T-helper 9 cell (primary cell): ENCODE data around the gene SIL1.

Experiments used
- DNase-seq: peaks from one replicate; pipeline ENCODE4 v3.0.0-alpha.2; 2020

Gene SIL1

DNA sequence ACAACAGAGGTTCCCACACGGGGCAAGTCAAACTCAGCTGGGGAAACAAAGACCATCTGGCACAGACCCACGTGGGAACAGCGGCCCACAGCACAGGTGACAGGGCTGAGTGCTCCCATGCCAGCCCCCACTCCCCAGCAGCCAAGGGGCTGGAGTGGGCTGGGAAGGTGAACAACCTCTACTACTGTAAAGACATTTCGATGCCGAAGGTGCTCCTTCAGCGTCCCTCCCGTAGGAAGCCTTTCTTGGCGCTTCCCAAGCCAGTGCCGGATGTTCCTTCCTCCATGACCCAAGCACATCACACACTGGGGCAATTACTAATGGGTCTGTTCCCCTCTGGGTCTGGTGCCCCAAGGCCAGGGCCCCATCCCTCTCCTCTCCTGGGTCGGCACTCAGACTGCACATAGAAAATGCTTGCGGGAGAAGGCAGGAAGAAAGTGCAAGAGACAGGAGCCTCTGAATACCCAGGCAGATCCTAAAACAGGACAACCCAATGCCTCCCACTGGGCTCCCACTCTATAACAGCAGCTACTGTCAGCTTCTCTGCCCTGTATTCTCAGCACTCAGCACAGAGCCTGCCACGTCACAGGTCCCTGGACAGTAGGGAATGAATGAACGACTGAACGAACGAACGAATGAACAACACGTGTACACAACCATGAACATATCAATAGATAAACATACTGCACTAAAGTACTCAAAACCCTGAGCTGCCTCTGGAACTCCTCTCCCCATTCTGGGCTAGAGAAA lies 246.0 kb downstream of the SIL1 start:
- DNase-seq: no peak

DNA sequence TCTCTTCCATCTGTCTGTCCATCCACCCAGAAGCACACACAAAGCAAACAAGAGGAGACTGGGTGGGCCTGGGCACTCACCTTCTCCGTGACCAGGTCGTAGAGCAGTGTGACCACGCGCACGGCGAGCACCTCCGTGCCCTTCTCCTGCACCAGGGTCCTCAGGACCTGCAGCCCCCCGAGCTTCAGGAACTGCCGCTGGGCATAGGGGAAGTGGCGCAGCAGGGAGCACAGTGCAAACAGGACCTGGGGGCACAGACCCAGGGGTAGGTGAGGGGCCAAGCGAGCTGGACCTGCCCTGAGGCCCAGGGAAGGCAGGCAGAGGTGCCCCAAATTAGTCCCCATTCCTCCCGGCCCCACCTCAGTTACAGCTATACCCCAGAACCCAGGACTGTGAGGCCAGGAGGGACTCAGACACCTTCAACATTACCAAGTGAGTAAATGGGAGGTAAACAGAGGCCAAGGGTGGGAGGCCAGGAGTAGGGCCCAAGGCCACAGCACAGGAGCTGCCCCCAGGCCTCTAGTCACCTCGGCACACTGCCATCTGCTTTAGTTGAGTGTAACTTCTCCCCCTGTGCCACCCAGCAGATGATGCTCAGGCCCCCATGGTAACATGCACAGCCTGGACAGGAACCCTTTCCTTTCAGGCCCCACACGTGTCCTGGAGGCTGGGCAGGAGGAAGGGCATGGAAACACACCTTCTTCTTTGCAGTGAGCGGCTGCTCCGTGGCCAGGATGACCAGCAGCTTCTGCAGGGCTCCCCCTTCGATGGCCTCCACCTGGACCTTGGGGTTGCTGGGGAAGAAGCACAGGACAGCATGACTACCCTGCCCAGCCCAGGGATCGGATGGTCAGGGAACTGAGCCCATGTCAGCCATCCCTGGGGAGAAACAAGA lies 246.8 kb downstream of the SIL1 start:
- no peak for DNase-seq

DNA sequence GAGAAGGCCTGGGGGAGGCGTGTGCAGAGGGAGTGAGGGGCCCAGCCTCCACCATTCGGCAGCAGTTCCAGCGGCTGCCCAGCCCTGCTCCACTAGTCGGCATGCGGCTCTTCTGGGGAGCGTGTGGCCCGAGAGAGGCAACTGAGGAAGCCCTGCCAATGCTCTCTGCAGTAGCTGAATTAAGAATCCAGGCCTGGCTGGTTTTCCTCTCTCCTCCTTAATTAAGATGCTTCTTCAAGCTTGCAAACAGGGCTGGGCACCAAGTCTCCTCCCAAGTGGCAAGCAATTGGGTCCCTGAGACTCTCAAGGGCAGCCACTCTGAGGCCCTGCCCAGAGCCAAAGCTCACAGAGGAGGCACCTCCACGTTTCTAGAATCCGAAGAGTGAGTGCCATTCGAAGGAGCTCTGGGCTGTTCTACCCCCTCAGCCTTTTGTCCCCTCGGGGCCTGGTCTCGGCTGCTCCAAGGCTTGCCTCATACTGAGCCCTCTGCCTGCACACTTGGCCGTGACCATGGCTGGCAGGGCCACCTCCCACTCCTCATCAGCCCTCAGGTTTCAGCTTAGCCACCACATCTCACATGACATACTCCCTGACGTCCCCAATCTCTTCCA lies 247.6 kb downstream of the SIL1 start:
- DNase-seq: no peak

DNA sequence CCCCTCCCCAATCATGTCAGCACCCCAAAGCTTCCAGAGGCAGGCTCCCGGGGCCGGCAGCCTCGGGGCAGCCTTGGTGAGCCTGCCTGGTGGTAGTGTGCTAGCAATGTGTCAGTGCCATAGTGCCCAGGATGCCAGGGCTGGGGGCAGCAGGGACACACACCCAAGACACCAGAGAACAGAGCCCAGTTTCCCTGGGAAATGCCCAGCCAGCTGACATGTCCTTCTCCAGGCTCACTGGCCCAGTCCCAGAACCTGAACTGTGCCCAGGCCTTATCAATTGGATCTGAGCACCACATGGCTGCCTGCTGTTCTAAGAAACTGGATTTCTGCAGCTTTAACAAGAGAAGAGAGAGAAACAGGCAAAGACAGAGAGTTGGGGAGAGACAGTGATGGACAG lies 248.2 kb downstream of the SIL1 start:
- no peak for DNase-seq

DNA sequence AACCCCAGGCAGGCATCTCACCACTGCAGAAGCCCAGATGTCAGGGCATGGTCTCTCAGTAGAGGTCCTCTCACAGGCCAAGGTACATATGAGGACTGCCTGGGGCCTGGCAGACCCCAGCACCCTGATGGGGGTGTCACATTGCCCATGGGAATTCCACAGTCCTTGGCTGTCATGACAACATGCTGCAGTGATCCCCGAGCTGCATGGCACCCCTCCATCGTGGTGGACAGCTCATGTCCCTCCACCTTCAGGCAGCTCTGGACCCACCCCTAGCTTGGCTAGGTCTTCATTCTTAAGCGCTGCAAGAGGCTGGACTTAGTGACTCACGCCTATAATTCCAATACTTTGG lies 249.0 kb downstream of the SIL1 start:
- DNase-seq: no peak

DNA sequence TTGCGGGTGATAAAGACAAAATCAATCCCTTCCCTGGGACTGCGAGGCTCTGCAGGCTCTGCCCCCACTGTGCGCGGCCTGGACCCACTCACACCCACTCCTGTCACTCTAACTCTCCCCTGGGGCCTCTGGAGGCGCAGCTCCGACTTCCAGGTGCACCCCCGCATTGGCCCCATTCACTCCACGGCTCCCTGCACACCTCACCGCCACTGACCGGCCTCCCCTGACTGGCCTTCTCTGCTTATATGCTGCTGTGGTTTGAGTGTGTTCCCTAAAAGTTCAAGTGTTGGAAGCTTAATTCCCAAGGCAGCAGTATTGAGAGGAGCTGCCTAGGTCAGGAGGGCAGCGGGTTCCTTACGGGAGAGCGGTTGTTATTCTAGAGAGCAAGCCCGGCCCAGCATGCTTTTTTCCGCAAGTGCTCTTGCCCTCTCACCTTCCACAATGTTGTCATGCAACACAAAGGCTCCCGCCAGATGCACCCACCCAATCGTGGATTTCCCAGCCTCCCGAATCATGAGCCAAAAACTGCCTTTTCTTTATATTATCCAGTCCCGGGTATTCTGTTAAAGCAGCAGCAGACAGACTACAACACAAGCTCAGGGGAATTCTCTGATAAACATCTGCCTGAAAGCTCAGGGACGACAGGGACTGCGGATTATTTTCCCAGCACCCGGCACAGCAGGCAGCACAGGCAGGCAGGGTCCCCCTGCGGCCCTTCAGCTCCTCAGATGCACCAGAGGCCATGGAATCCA lies 249.5 kb downstream of the SIL1 start:
- DNase-seq: no peak

DNA sequence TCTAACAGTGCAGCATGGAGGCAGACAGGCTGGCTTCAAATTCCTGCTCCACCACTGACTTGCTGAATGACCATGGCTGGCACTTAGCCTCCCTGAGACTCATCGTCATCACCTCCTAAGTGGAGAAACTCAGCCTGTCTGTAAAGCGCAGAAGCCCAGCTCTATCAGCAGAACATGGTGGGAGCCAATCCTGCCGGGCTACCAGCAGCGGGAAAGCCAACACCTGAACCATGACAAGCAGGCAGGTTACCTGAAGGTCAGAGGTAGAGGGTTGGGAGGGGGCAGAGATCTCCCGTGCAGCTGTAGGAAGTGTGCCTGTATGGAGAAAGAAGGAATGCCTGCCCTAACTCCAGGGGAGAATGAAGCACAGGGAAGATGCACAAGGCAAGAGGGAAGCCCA lies 250.4 kb downstream of the SIL1 start:
- DNase-seq: no peak

DNA sequence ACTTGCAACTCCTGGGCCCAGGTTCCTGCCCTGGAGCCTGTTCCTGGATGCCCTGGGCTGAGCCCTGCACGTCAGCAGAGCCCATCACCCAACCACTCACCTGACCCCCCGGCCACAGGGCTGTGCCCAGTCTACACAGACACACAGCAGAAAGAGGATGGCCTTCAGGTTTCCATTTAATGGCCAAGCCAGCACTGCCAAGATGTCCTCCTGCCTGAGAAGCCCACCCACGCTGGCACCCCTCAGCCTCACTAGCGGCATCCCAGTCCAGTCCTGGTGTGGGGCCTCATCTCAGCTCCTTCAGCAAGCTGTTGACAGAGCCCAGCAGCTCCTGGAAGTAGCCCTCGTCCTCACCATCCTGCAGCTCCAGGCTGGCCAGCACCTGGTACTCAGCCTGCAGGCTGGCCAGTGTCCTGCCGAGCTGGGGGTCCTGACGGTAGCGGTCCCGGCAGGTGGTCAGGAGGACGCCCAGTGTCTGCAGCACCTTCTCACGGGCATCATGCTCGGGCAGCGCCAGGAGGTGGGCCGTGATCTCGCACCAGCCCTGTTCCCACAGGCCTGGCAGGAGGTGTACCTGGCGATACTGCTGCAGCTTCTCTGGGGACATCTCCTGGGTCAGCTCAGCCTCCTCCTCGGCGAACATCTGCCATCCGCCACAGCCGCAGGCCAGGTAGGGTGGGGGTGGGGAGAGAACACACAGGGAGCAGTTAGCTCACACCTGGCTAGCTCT lies 251.2 kb downstream of the SIL1 start:
- DNase-seq: no peak

DNA sequence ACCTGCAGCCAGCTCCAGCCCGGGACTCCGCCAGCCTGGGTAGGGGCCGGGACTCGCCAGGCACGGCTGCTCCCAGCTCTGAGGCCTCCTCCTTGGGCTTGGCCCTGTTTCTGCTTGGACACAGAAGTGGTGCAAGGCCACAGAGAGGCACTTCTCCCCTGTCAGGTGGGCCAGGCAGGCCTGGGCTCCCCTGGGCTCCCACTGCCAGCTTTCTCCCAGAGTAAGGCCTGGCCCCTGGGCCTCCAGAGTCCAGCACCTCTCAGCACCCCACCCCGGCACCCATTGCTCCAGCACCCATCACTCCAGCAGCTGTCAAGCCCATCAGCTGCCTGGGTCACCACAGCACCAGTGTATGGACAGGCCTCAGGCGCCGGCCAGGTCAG lies 251.9 kb downstream of the SIL1 start:
- DNase-seq: no peak

DNA sequence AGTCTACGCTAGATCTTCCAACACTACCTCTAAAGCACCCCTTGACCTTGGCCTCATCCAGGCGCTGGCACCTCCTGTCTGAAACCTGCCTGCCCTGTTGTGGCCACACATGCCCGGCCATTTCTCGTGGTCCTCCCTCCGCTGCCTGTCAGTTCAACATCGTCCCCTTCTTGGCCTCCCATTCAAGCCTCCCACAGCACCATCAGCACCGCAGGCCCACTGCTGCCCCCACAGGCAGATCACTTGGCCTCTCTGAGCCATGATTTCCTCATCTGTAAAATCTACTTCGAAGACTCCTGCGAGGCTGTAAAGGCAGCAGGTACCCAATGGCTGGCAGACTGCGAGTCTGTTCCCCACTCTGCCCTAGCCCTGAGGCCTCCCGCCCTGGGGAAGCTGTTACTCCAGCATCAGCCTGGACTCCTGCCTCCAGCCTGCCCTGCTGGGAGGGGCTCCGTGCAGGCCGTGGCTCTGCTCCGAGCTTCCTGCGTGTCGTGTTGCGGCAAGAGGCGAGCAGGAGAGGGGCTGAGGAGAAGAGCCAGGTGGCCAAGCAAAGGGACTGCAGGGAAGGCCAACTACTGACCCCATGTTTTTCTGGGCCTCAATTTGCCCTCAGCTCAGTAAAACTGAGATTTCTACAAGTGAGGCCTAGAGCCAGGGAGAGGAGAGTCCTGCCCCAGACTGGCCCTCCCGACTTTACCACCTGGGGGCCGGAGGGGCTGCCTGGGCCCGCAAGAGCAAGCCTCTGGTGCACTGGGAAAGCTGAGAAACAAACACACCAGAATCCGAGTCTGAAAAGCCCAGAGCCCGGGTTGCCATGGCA lies 252.5 kb downstream of the SIL1 start:
- no peak for DNase-seq

DNA sequence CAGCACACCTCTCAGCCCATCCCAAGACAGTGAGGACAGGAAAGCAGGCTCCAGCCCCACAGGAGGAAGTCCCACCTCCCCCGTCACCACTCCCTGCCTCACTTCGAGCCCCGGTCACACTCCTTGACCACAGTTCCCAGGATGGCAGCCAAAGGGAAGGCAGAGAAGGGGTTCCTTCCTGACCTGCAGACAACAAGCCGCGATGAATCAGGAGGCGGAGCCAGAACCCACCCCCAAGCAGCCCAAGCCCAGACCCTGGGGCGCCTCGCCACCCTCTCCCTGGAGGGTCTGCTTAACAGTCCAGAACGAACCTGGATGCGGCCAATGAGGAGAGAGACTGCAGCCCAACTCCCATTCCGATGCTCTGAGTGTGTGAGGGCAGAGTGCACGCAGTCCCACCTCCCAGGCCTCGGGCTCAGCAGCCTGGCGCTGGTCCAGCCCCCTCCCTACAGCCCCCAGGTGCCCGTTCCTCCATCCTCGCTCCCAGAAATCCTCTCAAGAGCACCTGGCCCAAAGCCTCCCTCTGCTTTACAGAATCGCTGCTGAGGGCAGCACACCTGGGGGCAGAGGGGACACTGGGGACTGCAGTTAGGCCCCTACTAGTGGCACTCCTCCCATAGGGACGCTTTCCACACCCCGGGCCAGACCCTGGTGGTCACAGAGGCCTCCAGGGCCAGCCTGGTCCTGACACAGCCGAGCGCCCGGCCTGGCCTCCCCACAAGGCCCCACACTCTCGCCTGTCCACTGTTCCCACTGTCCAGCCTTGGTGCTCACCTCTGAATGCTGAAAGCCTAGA lies 253.4 kb downstream of the SIL1 start:
- DNase-seq: no peak

DNA sequence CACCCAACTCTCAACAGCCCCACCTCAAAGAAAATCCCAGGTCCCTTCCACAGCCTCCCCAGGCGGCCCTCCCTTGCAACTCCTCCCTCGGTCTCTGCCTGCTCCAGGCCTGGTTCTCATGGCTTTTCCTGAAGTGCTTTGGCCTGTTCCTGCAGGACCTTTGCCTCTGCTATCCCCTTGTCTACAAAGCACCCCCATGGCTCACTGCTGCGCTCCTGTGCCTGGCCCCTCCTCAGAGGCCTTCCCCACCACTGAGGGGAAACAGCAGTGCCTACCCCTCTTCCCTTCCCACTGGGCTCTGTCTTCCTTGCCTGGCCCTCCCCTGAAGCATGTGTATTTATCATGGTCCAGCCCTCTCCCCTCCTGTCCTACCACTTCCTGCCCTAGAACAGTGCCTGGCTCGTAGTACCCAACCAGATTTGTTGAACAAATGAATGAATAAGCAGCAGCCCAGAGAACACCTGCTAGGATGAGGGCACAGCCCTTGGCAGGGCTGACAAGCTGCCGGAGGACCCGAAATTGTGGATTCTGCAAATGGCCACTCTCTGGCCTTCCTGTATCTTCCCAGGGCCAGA lies 254.5 kb downstream of the SIL1 start:
- no peak for DNase-seq

DNA sequence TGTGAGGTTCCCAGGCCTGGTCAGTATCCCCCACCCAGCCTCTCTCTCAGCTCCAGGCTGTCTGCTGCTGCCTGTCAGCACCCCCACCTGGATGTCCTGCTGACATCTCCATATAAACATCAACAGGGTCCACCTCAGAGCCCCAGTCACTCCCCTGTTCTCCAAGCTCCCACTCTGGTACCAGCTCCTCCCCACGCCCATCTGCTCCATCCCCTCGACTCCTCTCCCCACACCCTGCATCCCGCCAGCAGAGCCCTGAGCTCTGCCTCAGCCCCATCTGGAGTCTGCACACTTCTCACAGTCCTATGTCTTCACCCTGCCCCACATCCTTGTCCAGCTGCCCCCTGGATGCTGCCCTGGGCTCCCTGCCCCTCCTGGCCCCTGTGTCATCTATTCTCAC lies 255.3 kb downstream of the SIL1 start:
- DNase-seq: no peak

DNA sequence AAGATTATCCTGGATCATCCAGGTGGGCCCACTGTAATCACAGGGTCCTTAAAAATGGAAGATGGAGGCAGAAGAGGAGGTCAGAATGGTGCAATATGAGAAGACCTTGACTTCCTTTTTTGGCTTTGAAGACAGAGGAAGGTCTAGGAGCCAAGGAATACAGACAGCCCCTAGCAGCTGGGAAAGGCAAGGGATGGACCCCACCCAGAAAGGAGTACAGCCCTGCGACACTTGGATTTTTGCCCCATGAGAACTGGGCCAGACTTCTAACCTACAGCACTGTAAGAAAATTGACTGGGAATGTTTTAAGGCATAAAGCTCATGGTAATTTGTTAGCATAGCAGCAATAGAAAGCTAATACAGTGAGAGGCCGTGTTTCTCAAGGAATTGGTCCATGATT lies 256.1 kb downstream of the SIL1 start:
- no peak for DNase-seq

DNA sequence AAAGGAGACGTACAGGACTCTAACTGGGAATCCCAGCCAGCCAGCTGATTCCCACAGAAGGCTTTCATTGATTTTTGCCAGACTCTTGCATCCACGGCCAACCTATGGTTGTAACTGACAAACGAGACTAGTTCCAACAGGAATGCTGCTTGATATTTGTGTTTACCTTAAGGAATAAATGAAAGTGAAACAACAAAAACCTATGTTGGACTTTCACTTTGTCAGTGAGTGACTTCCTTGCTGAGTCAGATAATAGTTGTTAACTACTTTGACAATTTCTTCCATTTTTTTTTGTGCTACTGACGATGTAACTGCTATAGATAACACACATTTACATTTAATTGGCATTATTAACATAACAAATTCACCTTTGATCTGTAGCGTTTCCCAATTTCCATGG lies 259.6 kb downstream of the SIL1 start:
- no peak for DNase-seq

DNA sequence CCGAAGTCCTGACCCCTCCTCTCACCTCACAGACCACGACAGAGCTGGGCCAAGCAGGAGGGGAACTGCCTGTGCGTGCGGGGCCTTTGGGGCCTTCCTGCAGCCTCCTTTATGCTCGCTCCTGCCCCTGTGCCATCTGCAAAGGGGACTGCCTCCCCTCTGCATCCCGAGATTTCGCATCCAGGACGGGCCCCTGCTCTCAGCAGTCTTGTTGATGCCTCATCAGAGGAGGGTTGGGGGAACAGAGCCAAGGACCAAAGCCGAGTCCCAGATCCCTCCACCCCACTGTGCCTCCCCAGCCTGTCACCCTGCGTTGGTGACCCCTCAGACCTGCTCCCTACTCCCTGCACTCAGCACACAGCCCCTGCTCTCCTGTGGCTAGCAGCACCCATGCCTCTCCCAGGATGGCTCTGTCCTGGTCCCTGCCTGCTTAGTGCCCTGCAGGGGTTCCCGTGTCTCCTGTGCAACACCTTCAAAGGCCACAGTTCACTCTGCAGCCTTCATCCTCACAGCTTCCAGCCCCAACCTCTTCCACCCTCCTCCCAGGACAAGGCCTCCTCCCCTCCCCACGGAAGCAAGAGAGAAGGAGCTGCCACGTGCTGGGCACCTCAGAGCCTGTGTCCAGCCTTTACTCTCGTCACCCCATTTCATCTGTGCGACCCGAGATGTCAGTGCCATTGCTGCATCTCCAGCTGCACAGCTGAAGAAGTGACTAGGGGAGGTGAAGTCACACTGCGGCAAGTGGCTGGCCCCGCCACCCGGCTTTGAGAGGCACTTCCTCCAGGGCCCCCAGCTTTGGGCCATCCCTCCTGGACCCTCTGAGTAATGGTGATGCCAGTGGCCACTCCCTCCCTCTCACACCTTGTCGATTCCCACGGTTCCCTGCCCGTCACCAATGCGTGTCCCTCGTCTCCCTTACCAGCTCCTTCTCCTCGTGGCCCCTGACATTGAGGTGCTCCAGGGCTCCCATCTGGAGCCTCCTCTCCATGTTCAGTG lies 260.5 kb downstream of the SIL1 start:
- DNase-seq: no peak

DNA sequence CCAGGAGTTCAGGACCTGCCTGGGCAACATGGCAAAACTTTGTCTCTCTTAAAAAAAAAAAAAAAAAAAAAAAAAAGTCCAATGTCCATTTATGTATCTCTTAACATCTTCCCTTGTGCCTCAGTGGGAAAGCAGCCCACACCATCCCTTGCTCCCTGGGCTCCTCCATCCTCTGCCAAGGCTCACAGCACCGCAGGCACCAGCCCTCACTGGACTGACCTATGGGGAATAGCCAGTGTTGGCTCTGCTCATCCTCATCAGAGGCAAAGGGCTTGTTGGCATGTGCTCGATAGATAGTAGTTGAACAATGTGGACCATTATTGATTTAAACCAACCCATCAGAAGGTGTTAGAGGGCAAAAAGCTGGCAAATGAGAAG lies 261.2 kb downstream of the SIL1 start:
- no peak for DNase-seq

DNA sequence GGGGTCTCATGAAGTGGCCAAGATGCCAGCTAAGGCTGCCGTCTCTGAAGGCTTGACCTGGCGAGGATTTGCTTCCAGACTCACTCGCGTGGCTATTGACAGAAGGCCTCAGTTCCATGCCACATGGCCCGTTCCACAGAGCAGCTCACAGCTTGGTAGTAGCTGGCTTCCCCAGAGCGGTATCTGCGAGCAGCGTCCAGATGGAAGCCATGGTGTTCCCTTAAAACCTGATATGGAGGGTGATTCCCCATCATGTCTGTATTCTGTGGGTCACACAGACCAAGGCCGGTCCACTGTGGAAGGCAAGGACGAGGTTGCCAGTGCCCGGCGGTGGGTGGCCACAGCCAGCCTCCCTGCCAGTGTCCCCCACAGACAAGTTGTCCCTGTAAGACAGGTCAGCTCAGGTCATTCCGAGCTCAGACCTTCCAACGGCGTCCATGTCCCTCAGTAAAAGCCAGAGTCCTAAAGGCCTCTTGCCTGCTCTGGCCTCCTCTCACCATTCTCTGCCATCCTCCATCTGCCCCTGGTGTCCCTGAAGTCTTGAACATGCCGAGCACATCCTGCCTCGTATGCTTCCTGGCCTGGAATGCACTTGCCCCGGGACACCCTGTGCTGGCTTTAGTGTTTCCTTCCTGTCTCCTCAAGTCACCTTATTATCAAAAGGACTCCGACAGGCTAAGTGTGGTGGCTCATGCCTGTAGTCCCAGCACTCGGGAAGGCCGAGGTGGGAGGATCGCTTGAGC lies 261.8 kb downstream of the SIL1 start:
- DNase-seq: no peak
